ENCODE data around the gene GDPD4.

DNA sequence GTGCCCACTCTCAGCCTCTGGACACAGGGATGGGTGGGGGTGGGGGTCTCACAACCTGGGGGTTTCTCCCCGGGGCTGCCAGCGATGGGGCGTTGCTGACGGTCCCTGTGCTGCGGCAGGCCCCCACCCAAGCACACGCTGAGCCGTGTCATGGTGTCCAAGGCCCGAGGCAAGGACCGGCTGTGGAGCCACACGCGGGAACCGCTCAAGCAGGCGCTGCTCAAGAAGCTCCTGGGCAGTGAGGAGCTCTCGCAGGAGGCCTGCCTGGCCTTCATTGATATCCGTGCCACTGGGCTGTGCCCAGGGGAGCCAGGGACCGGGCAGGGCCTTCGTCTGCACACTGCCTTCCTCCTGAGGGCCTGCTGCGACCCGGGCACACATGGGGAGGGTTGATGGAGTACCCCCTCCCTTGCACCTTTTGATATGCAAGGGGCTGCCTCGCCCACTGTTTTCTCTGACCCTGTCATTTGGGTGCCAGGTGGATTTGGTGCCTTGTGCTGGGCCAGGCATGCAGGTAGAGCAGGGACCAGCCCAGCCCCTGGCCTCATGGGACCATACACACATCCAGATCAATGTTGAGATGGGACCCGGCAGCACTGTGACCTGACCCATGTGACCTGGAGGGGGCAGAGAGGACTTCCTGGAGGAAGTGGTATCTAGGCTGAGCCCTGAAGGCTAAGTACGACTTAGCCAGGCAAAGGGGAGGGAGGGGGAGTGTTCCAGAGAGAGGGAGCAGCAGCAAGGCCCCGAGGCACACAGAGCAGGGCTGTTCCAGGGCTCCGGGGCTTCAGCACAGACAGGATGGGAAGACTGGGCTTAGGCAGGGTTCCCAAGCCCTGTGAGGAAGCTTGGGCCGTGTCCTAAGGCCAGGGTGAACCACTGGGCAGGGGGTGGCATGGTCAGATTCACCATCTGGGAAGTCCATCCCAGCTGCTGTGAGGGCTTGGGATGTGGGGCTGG, 98.3 kb downstream of the GDPD4 start:
- no peak for TF ChIP-seq CTCF (conservative IDR thresholded peaks at IDR 0.05; ENCODE audit: low read depth, low read length)
- TF ChIP-seq, protein P1, sequence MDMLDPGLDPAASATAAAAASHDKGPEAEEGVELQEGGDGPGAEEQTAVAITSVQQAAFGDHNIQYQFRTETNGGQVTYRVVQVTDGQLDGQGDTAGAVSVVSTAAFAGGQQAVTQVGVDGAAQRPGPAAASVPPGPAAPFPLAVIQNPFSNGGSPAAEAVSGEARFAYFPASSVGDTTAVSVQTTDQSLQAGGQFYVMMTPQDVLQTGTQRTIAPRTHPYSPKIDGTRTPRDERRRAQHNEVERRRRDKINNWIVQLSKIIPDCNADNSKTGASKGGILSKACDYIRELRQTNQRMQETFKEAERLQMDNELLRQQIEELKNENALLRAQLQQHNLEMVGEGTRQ (IDR thresholded peaks at IDR 0.05; ENCODE audit: low read depth, low read length) = no peak
- no peak for TF ChIP-seq POLR2A (IDR thresholded peaks at IDR 0.05; ENCODE audit: low read depth, low read length)
- no peak for TF ChIP-seq RAD21 (IDR thresholded peaks at IDR 0.05; ENCODE audit: low read length)
- TF ChIP-seq SMC3 (IDR thresholded peaks at IDR 0.05; ENCODE audit: low read depth, low read length) = no peak
- no peak for TF ChIP-seq RCOR1 (IDR thresholded peaks at IDR 0.05; ENCODE audit: insufficient replicate concordance, low read length)
- TF ChIP-seq RFX5 (IDR thresholded peaks at IDR 0.05; ENCODE audit: low read depth, low read length) = no peak
- TF ChIP-seq CEBPB (IDR thresholded peaks at IDR 0.05; ENCODE audit: low read depth, low read length) = no peak
